GM12878 (cell line): Measurements from ENCODE around the gene MCEE. TPM values are rescaled to one million over a fixed set of nuclear protein-coding genes. Genes with fewer than 3 reads are reported as not detected.

Experiments used
- ATF3 ChIP-seq: IDR thresholded peaks from 2 replicates; pipeline ENCODE4 v1.6.1; 2011; ENCODE audit warnings: low read depth, mild to moderate bottlenecking, low read length, moderate library complexity, borderline replicate concordance; ENCODE audit errors: extremely low read depth
- EGR1 ChIP-seq, 2 experiments: IDR thresholded peaks; 1 replicate in 1 of 2; 2 replicates in 1 of 2; pipeline ENCODE4 v1.6.1; 2011 to 2012; ENCODE audit warnings: low read depth in 2 of 2, low read length in 2 of 2, borderline replicate concordance in 1 of 2, mild to moderate bottlenecking in 1 of 2, moderate library complexity in 1 of 2
- EP300 ChIP-seq, 2 experiments: fragments of 150-350 bp in 1 of 2; IDR thresholded peaks; 2 replicates each; pipeline ENCODE4 v1.6.1; 2011 to 2012; ENCODE audit warnings: low read depth in 2 of 2, low read length in 2 of 2, borderline replicate concordance in 1 of 2, improper control_type of control experiment in 1 of 2, inconsistent platforms in 1 of 2; ENCODE audit not compliant: control insufficient read depth in 1 of 2
- FOXK2 ChIP-seq: fragments of 450-650 bp; IDR thresholded peaks from 2 replicates; pipeline ENCODE4 v1.6.1; 2017; ENCODE audit warnings: mild to moderate bottlenecking, moderate library complexity
- HSF1 ChIP-seq: fragments of 150-350 bp; IDR thresholded peaks from 2 replicates; pipeline ENCODE4 v1.6.1; 2014; ENCODE audit warnings: mild to moderate bottlenecking, low read depth, low read length
- MEF2A ChIP-seq: IDR thresholded peaks from 2 replicates; pipeline ENCODE4 v1.6.1; 2011; ENCODE audit warnings: low read depth, mild to moderate bottlenecking, low read length, moderate library complexity; ENCODE audit not compliant: insufficient read depth
- MTA2 ChIP-seq: fragments of 450-650 bp; IDR thresholded peaks from 2 replicates; pipeline ENCODE4 v1.6.1; 2016; ENCODE audit warnings: low read depth, mild to moderate bottlenecking, moderate library complexity
- POLR2A ChIP-seq: IDR thresholded peaks from 2 replicates; pipeline ENCODE4 v1.6.1; 2011; ENCODE audit warnings: low read depth, mild to moderate bottlenecking, low read length
- SUPT20H ChIP-seq: IDR thresholded peaks from 2 replicates; pipeline ENCODE4 v1.6.1; 2011; ENCODE audit warnings: low read depth, mild to moderate bottlenecking, low read length, moderate library complexity, borderline replicate concordance; ENCODE audit not compliant: control insufficient read depth
- TCF3 ChIP-seq: IDR thresholded peaks from 2 replicates; pipeline ENCODE4 v1.6.1; 2012; ENCODE audit warnings: low read depth, mild to moderate bottlenecking, low read length, borderline replicate concordance; ENCODE audit not compliant: insufficient read depth
- ZNF687 ChIP-seq: fragments of 450-650 bp; IDR thresholded peaks from 2 replicates; pipeline ENCODE4 v1.6.1; 2017; ENCODE audit warnings: mild to moderate bottlenecking, moderate library complexity
- polyA plus RNA-seq, 11 experiments: library from polyadenylated mRNA; depleted of rRNA in 4 of 11; unstranded in 6 of 11; stranded (reverse) in 5 of 11; fragments of >200 nt; fragmentation: Nextera tagmentation in 4 of 11; fragmentation: Illumina TruSeq in 1 of 11; extraction: Ambion mirVana in 4 of 11; extraction: Trizol in 1 of 11; gene quantifications; 1 replicate in 1 of 11; 2 replicates in 10 of 11; pipeline versions ENCODE4 v1.2.1 to v1.2.3, GENCODE V29; 2011 to 2016; ENCODE audit warnings: inconsistent platforms in 2 of 11, missing spikeins in 2 of 11, low read depth in 1 of 11
- total RNA-seq, 4 experiments: library from RNA; depleted of rRNA in 3 of 4; stranded (reverse); fragments of >200 nt in 3 of 4; fragmentation: Illumina TruSeq in 1 of 4; extraction: Trizol in 1 of 4; gene quantifications; 2 replicates each; pipeline versions ENCODE4 v1.2.1 to v1.2.3, GENCODE V29; 2013 to 2021
- TF ChIP-seq, protein P1 (sequence below): fragments of 450-650 bp; formaldehyde crosslinking; IDR thresholded peaks from 2 replicates; pipeline ENCODE4 v1.5.0; 2022; ENCODE audit warnings: mild to moderate bottlenecking, missing genetic modification characterization
- TF ChIP-seq, protein P2 (sequence below): fragments of 450-650 bp; IDR thresholded peaks from 2 replicates; pipeline ENCODE4 v1.6.1; 2017; ENCODE audit warnings: low read depth, mild to moderate bottlenecking, moderate library complexity

The MCEE gene
- total and polyA plus RNA-seq, 10 of the 15 experiments (the other 5 are each of a cell fraction or from before 2014, with no cell fraction given), result 17.3 to 63.4 (median 20.9) TPM

- TF ChIP-seq, protein P1, sequence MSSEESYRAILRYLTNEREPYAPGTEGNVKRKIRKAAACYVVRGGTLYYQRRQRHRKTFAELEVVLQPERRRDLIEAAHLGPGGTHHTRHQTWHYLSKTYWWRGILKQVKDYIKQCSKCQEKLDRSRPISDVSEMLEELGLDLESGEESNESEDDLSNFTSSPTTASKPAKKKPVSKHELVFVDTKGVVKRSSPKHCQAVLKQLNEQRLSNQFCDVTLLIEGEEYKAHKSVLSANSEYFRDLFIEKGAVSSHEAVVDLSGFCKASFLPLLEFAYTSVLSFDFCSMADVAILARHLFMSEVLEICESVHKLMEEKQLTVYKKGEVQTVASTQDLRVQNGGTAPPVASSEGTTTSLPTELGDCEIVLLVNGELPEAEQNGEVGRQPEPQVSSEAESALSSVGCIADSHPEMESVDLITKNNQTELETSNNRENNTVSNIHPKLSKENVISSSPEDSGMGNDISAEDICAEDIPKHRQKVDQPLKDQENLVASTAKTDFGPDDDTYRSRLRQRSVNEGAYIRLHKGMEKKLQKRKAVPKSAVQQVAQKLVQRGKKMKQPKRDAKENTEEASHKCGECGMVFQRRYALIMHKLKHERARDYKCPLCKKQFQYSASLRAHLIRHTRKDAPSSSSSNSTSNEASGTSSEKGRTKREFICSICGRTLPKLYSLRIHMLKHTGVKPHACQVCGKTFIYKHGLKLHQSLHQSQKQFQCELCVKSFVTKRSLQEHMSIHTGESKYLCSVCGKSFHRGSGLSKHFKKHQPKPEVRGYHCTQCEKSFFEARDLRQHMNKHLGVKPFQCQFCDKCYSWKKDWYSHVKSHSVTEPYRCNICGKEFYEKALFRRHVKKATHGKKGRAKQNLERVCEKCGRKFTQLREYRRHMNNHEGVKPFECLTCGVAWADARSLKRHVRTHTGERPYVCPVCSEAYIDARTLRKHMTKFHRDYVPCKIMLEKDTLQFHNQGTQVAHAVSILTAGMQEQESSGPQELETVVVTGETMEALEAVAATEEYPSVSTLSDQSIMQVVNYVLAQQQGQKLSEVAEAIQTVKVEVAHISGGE (CRISPR knock-in tag), result no peak
- TF ChIP-seq POLR2A (no peak), EGR1 (IDR thresholded peaks at IDR 0.05; ENCODE audit: borderline replicate concordance in 1 of 2, low read depth in 2 of 2, low read length in 2 of 2) (no peak), ATF3 (no peak), ZNF687 (no peak; the same call in 1 of the 2 replicates), EP300 (IDR thresholded peaks at IDR 0.05; ENCODE audit: borderline replicate concordance in 1 of 2, control insufficient read depth in 1 of 2, low read depth in 2 of 2, low read length in 2 of 2) (peak; percentile 69 to 83; a peak in 2 of 4 replicates), SUPT20H (no peak), HSF1 (no peak), FOXK2 (peak; percentile 64; the same call in 1 of the 2 replicates), TCF3 (no peak), MEF2A (peak; percentile 98), MTA2 (peak; percentile 84)
- TF ChIP-seq, protein P2, sequence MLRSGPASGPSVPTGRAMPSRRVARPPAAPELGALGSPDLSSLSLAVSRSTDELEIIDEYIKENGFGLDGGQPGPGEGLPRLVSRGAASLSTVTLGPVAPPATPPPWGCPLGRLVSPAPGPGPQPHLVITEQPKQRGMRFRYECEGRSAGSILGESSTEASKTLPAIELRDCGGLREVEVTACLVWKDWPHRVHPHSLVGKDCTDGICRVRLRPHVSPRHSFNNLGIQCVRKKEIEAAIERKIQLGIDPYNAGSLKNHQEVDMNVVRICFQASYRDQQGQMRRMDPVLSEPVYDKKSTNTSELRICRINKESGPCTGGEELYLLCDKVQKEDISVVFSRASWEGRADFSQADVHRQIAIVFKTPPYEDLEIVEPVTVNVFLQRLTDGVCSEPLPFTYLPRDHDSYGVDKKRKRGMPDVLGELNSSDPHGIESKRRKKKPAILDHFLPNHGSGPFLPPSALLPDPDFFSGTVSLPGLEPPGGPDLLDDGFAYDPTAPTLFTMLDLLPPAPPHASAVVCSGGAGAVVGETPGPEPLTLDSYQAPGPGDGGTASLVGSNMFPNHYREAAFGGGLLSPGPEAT, result peak; percentile 80
Measured at GRCh38 chr2:71064754-71065621, 65.0 kb downstream of the MCEE start (continued).
